ENCODE results near the gene TTLL11.

DNA sequence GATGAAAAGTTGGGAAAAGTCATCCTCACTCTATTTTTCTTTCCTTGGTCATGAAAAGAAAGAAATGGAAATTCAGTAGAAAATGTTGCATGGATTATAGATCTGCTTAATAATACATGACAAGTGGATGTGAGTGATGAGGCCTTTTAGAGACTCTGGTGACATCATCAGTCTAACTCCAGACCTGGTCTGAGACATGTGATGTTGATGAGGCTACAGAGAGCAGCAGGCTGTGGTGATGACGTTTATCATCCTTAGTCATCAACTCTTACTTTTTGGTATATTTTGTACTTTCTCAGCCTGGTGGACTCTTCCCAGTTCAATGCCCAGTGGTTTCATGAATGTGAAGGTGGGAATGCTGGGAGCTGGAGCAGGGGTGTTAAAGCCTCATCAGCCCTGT, 116.4 kb downstream of the TTLL11 start:
- no peak for TF ChIP-seq POLR2A (IDR thresholded peaks at IDR 0.05)
- no peak for TF ChIP-seq CTCF (IDR thresholded peaks at IDR 0.05)

All from Peyer's patch (tissue), 4 donors.